NCI-H1092 treated with DMSO at 0.1 percent for 48 hours (cell line): Measurements from ENCODE around the gene MAGI1.
"Not testable (repeated sequence)": the region's sequence is repeated elsewhere in the genome, so short reads cannot be mapped to it uniquely, and the experiment has no call there.

Source experiments
- DNase-seq: peaks from one replicate; lab custom pipeline; 2025; lab: John Stamatoyannopoulos, UW

The MAGI1 gene

GRCh38 chr3:65560901-65561300 is 477.8 kb downstream of the MAGI1 start:
- DNase-seq: no peak

GRCh38 chr3:65560133-65560532 is 478.6 kb downstream of the MAGI1 start:
- no peak for DNase-seq

GRCh38 chr3:65559643-65560042 is 479.1 kb downstream of the MAGI1 start:
- DNase-seq: no peak

DNA sequence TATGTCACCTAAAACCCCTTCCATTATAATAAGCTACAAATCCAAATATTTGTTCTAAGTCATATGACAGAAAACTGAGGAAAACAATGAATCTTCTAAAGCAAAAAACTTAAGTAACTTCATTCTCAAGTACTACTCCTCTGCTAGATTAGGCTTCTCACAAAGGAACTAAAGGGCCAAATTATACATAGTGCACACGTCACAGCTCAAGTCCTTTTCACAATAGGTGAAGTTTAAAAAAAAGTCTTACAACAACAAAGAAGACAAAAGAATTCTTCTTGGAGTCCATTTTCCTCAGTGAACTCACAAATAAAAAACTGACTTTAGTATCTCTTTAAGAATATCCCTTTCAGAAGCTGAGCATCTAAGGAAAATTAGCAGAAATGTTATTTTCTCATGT is 479.9 kb downstream of the MAGI1 start:
- DNase-seq: no peak

DNA sequence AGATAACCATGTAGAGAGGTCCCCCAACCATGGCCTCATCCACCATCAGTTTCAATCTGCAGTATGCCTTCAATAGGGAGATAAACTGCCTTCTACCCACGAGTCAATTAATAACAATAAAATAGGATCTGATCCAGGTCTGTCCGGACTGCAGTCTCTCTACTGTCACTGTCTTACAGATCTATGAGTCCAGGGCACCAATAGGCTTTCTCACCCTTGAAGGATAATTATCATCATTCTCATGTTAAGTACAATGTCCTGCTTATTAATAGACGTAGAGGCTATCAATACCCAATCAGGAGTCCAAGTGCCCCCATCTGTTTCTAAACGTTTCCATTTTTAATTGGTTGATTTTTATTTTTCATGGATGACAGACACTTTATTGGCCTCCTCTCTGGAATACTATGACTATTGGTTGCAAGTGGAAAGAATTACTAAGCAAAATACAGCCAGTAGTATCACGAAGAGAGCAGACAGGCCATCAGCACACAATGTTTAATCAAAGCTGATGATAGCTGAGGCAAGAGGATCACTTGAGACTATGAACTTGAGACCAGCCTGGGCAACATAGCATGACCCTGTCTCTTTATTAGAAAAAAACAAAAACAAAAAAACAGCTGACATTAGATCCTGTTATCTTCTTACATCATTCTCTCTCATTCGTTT is 480.7 kb downstream of the MAGI1 start:
- no peak for DNase-seq

GRCh38 chr3:65556934-65557577 is 481.7 kb downstream of the MAGI1 start:
- DNase-seq: no peak

- no peak for DNase-seq
Measured at GRCh38 chr3:65552434-65552833, 486.3 kb downstream of the MAGI1 start.

- DNase-seq: peak; percentile 15
Measured at GRCh38 chr3:65551945-65552344, 486.8 kb downstream of the MAGI1 start.

GRCh38 chr3:65550137-65550536 is 488.6 kb downstream of the MAGI1 start:
- DNase-seq: no peak

DNA sequence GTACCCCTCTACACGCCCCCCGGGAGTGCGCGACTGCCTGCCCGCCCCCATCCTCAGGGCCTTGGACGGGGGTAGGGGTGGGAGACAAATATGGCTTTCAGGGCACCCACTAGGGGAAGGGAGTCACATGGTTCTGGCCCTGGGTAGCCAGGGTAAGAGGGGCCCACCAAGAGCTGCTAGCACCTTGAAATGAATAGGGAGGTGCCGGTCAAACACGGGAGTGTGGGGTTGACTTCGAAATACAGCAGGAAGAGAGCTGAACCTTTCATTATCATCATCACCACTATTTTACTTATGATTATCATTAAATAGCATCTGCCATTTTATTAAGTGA is 489.1 kb downstream of the MAGI1 start:
- DNase-seq: no peak

DNA sequence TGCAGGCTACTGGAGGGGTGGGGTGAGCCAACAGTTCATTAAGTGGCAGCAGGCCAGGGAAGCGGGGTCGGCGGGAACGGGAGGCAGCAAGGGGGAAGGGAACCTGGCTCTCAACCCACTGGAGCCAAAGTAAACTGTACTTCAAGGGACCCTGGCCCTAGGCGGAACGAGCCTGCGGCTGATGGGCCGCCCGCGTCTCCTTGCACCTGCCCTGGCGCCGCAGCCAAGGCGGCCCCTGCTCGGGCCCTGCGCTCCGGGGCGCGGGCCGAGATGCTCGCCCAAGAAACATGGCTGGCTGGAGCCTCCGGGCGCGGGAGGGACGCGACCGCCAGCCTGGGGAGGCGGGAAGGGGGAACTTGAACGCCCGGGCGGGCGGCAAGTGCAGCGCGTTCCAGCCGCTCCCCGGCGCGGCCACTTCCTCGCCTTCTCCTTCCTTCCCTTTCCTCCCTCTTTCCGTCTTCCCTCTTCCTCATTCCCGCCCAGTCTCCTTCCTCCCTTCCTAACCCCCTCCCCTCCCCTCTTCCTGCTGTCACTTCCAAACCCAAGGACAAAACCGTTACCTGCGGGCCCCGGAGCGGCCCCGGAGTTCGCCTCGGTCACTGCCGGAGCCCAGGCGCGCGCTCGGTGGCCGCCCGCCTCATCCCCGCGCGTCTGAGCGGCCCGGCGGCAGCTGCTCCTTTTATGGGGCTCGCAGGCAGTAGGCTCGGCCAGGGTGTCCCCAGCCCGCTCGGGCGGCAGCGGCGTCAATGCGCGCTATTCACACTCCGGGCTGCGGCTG is 489.7 kb downstream of the MAGI1 start:
- peak; percentile 65 for DNase-seq

DNA sequence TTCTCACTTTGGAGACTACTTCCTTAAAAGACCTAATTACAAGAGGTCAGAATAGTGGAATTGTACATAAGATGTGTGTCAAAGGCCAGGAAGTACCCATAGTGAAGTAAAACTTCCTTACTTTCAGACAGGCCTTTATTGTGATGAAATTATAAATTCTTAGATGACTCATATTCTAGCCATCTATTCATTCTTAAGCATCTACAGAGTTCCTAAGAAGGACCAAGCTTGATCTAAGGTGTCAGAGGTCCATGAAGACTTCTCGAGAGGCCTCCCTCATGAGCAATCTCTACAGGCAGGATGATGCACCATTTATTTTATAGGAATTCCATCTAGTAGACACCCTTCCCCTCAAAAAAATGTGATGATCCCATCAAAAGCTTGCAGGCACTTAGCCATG is 493.3 kb downstream of the MAGI1 start:
- DNase-seq: no peak

GRCh38 chr3:65543391-65543790 is 495.3 kb downstream of the MAGI1 start:
- not testable (repeated sequence) for DNase-seq

GRCh38 chr3:65540666-65541065 is 498.1 kb downstream of the MAGI1 start:
- DNase-seq: peak; percentile 24

- DNase-seq: no peak
Measured at GRCh38 chr3:65539616-65540015, 499.1 kb downstream of the MAGI1 start.

- no peak for DNase-seq
Measured at GRCh38 chr3:65538101-65538500, 500.6 kb downstream of the MAGI1 start.

- DNase-seq: no peak
Measured at GRCh38 chr3:65537109-65537508, 501.6 kb downstream of the MAGI1 start.

DNA sequence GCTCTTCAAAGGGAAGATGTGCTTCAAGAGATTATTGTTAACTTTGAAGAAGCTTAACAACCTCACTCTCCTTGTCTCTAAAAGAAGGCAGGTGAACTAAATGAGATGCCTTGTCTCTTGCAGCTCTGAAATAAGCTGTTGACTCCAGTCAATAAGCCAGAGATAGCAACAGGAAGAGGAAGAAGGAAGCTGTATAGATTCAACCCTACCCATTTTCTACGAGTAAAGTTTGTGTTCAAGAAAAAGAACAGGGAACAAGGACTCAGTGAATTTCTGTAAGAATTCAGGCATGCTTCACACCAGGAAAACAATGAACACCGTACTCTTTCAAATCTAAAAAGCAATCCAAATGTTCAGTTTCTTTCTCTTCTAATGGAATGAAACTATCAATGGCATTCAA is 503.5 kb downstream of the MAGI1 start:
- no peak for DNase-seq

- DNase-seq: peak; percentile 19
Measured at GRCh38 chr3:65534805-65535204, 503.9 kb downstream of the MAGI1 start.

- DNase-seq: no peak
Measured at GRCh38 chr3:65532749-65533148, 506.0 kb downstream of the MAGI1 start.

- no peak for DNase-seq
Measured at GRCh38 chr3:65532215-65532614, 506.5 kb downstream of the MAGI1 start.

- DNase-seq: no peak
Measured at GRCh38 chr3:65531499-65531898, 507.2 kb downstream of the MAGI1 start.

DNA sequence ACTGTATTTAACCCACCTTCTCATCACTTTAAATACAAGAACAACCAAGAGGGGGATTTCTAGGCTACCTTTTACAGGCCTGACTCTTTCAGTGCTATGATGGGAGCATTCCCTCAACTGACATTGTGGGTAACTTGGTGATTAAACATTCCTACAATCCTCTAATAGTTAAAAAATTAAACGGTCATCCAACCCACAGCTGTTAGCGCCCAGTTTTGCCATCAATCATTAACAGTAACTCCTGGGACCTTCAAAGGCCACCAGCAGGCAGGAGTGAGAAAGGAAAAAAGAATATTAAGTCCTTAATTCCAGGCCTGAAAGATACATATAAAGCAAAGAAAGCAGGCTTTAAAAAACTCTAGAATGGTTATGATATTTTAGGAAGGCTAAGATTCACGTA is 512.1 kb downstream of the MAGI1 start:
- no peak for DNase-seq
